Measurements from ENCODE around the gene EML4. TPM values are rescaled to one million over a fixed set of nuclear protein-coding genes. Genes with fewer than 3 reads are reported as not detected.

The EML4 gene
- total and polyA plus RNA-seq, 9 of the 15 experiments (the other 6 are each of a cell fraction or from before 2014, with no cell fraction given): 14.7 to 48.3 (median 36.5) TPM

DNA sequence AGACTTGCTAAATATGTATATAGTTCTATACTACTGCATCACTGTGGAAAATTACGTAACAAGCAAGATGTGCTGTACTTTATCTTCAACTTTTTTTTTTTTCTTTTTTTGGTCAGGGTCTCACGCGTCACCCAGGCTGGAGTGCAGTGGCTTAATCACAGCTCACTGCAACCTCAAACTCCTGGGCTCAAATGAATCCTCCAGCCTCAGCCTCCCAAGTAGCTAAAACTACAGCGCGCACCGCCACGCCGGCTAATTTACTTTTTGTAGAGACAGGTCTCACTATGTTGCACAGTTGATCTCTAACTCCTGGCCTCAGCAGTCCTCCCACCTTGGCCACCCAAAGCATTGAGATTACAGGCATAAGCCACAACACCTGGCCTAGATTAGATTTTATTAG lies 123.9 kb downstream of the EML4 start:
- Histone ChIP-seq H3K4me1 (replicated peaks in 1 of 2; ENCODE audit: control insufficient read depth in 2 of 2, insufficient read depth in 2 of 2, low read length in 2 of 2) (no peaks in the 10 kb centered on the region), H3K27ac (ENCODE audit: extremely low read depth, low read depth, low read length) (no peak overlapping the region), H3K4me2 (ENCODE audit: insufficient read depth, low read length) (no peak overlapping the region), H3K27me3 (ENCODE audit: control insufficient read depth in 2 of 2, insufficient read depth in 2 of 2, low read length in 2 of 2) (no peaks in the 10 kb centered on the region), H3K9me1 (ENCODE audit: control insufficient read depth, insufficient read depth, low read length) (no peaks in the 10 kb centered on the region), H4K20me1 (replicated peaks; ENCODE audit: control insufficient read depth, insufficient read depth, low read length) (no peaks in the 10 kb centered on the region), H3K79me2 (ENCODE audit: control insufficient read depth, insufficient read depth, low read length) (no peaks in the 10 kb centered on the region), H3K9me3 (replicated peaks; ENCODE audit: control insufficient read depth, insufficient read depth, low read depth, low read length) (no peaks in the 10 kb centered on the region), H3K4me3 (no peak overlapping the region), H2AFZ (ENCODE audit: low read depth, low read length) (no peak overlapping the region), H3K36me3 (ENCODE audit: control insufficient read depth, insufficient read depth, low read length) (peaks cover 37% of the 10 kb centered on the region; the same call in 2 of the 3 replicates), H3K9ac (ENCODE audit: insufficient read depth in 1 of 2, low read depth in 2 of 2, low read length in 2 of 2) (no peak overlapping the region)
- BruUV-seq (replicated peaks): no TSS peak
- POLR2A ChIA-PET: no interaction called here
- CTCF ChIA-PET (ENCODE audit: low intra/inter-chr PET ratio): no interaction called here
- 94% methylated on average over 8 of the region's 8 CpGs for WGBS (ENCODE audit: insufficient coverage, low coverage, missing lambda C conversion rate)
- intact Hi-C loops (cut with micrococcal nuclease) (no loop called here), in situ Hi-C loops (cut with MboI) (no loop called here)
- TF ChIP-seq ZNF134 (CRISPR knock-in tag; conservative IDR thresholded peaks at IDR 0.05): no peak
- TF ChIP-seq SP2 (IDR thresholded peaks at IDR 0.05; ENCODE audit: extremely low read depth, low read depth, low read length, poor library complexity, severe bottlenecking): no peak
- no peak for TF ChIP-seq KDM5B (IDR thresholded peaks at IDR 0.05; ENCODE audit: insufficient replicate concordance, low read depth, low read length)
- no peak for TF ChIP-seq PBX2 (CRISPR knock-in tag; IDR thresholded peaks at IDR 0.05; ENCODE audit: low read depth)
- no peak for TF ChIP-seq PBX2 (tag; conservative IDR thresholded peaks at IDR 0.05; ENCODE audit: low read depth)
- FAIRE-seq (no peak), DNase-seq (ENCODE audit: extremely low read depth in 1 of 4, low spot score in 3 of 4) (no peak), ATAC-seq (no peak)
